NCI-H69 (cell line): ENCODE data around the gene EDN1.
A peak's percentile ranks its signal among the peaks of the same experiment; 100 is the strongest.
"Not testable (repeated sequence)": the region's sequence is repeated elsewhere in the genome, so short reads cannot be mapped to it uniquely, and the experiment has no call there.

Source experiments
- DNase-seq: peaks from one replicate; lab custom pipeline; 2025; lab: John Stamatoyannopoulos, UW

EDN1 gene

DNA sequence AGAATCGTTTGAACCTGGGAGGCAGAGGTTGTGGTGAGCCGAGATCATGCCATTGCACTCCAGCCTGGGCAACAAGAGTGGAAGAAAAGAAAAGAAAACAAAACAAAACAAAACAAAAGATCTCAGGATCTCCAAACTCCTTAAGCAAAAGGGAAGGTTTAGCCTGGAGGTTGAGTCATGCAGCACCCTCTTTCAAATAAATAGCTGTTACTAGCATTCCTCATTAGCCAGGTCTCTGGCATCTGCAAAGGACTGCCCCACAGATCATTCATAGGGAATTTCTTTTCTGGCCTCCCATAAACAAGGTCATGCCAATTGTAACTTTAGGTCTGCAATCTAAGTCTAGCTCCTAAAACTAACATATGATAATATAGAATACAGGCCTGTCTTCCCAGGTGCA lies 37.2 kb downstream of the EDN1 start:
- DNase-seq, result no peak

DNA sequence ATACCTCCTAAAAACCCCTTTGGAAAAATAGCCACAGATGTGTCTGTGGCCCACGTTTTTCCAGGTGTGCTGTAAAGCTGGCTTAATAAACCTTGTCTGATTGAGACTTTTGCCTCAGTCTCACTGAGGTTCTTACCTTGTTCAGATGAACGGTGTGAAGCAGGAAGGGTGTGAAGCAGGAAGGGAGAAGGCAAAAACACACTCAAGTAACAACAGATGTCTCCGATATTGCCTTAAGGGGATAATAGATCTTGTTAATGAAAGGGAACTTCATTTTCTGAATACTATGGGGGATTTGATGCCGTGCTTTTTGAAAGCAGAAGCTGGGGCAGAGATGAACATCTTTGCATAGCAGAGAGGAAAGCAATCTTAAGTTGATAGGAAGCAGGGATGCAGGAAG lies 37.8 kb downstream of the EDN1 start:
- DNase-seq, result no peak

DNA sequence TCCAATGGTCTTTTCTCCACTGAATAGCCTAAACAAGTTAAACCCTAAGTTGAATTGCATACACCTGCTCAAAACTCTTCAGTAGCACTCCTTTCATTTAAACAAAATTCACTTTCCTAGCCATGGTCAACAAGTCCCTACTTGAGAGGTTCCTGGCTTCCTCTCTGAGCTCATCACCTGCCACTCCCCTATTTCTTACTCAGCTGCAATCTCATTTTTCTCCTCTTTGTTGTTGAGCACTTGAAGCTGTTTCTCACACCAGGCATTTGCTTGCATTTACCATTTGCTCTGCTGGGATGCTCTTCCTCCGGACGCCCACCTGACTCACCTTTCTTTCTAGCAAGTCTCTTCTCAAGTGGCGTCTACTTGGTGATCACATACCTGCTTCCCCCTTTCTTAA lies 38.5 kb downstream of the EDN1 start:
- no peak for DNase-seq

DNA sequence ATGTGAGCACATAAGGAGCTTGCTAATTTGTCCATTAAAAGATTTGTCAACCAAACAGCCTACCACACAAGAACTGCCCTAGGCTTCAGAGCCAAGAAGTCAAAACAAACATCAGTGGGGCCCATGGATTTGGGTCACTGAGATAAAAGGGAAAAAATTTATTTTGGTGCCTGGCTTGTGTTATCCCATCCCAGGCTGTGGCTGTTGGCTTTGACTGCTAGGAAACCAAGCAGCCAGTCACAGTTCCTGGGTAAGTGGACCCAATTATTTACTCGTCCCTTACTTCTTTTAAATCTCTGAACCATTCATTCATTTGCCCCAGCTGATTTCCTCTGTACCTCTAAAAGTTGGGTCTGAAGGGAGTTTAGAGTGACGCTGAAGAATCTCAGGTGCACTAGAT lies 41.3 kb downstream of the EDN1 start:
- DNase-seq, result no peak

DNA sequence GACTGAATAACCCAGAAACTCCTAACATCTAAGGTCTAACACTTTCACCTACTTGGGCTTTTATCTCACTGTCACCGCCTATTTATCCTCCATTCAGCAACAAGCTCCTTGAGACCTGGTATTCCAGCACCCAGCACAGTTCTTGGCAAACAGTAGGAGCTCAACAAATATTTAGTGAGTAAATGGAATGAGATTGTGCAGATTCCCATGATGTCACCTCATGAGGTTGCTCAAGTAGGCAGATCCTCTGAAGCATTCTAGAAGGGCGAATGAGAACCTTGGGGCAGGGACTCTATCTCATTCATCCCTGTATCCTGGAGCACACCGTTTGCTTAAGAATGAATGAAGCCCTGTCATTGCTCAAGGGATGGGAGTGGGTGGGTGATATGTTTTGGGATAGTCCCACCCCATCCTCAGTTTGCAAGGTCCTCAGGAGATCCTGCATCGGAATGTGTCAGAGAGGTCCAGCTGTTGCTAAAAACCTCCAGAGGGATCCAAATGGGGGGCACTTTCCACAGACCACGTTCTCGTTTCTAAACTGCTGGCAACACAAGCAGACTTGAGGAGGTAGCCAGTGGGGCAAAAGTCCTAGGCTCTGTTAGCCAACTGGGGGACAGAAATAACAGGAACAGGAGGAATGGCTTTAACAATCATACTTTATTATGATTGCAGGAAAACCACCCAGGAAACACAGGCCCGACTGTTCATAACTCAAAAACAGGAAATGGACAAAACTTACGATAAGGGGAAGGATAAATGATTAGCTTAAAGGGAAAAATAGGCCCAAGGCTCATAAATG lies 42.0 kb downstream of the EDN1 start:
- DNase-seq, result no peak

DNA sequence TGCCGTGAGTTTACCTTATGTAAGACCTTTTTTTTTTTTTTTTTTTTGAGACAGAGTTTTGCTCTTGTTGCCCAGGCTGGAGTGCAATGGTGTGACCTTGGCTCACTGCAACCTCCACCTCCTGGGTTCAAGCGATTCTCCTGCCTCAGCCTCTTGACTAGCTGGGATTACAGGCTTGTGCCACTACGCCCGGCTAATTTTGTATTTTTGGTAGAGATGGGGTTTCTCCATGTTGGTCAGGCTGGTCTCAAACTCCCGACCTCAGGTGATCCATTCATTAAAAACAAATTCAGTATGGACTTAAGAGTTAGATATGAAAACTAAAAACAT lies 42.6 kb downstream of the EDN1 start:
- not testable (repeated sequence) for DNase-seq

DNA sequence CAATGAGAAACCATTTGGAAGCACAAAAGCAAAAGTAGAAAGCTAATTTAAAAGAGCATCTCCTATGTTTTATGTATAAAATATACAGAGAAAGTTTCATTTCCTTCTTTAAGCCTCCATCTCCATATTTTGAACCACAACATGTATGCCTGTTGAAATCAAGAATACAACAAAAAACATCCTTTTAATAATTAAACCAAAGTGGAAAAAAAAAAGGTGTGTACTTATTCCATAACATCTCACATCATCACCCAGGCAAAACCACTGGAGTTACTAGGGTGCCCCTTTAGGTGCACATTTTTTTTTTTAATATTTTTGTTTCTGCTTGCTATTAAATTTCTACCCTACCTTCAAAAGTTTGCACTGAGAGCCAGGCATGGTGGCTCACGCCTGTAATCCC lies 43.0 kb downstream of the EDN1 start:
- DNase-seq, result no peak

DNA sequence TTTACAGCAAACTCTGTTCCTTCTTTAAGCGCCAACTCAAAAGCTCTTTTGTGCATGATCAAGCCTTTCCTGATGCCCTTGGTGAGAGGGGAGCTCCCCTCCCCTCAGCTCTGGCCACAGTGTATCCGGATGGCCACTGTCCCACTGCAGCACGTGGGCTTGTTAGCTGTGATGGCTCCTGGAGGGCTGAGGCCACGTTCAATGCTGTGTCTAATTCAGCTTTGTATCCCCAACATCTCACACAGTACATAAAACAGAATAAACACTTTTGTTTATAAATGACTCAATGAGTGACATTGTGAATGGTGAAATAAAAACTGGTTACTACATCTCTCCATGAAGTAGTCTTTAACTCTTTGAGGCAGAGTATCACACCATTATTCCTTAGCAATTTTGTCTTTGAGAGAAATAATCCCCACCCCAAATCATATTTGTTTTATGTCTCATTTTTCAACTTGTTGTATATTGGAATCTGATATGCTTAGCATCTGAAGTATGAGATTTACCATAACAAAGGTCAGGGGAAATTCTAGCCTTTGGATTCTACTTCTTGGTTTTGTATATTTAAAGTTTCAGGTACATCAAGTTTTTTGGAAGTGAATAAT lies 44.5 kb downstream of the EDN1 start:
- DNase-seq, result no peak

DNA sequence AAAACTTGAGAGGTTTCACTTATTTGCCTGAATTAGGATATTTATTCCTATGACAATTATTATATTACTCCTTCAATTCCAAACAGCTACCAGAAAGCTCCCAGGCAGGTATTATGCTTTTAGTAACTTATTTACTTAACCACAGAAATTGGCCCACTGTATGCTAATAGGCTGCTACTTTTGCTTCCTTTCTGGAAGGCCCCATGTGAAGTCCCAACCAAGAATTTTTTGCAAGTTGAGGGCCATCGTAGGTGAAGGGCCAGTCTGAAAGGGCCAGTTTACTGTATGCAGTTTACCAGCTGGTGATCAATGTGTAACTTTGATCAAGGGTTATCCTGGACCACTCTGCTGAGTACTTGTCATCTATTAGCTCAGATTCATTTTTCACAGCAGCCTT lies 45.0 kb downstream of the EDN1 start:
- no peak for DNase-seq

DNA sequence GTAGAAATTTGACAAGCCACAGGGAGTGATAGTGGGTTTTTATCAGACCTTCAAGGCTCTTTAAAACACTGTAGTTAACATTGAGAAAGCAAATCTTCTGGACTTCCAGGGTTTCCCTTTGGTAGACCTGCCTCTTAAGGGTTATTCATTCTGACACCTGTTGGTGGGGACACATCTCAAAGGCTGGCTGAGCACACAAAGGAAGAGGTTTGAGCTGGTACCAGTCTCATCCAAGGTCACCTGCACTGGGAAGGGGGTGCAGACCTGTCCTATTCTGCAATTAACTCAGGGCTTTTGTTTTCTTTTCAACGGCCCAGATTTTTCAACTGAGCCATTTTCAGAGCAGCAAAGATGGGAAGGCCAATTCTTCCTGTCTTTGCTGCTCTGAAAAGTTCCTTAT lies 45.6 kb downstream of the EDN1 start:
- DNase-seq, result no peak

DNA sequence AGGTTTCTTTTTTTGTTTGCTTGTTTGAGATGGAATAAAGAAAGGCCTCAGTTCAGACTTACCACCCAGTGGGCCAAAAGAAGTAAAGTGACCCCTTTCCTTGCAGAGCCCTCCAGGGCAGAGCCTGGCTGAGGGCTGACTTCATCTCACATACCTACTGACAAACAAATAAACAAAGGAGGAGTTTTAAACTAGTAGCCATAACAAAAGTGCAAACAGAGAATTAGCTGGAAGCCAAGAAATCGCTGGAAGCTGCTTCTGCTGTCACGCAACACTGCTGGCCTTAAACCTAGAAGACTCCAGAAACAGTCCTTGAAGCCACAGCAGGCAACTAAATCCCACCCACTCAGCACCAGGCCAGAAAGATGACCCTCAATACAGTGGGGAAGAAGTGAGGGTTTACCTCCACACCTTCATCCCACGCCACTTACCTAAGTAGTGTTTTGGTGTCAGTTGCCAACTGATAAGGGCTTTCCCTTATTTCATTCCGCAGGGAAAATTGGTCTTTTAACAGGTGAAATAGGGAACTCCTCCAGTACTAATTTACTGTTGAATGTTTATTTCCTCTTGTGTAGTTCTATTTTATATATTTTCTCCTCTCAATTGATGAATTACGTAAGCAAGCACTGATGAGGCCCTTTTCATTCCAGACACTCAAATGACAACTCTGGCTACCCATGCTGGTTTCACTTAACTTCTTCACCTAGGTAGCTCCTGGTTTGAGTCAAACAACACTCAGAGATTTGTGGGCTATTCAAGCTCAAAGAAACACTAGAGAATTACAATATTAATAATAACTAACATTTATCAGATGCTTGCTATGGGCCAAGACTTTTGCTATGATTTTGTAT lies 46.2 kb downstream of the EDN1 start:
- no peak for DNase-seq

DNA sequence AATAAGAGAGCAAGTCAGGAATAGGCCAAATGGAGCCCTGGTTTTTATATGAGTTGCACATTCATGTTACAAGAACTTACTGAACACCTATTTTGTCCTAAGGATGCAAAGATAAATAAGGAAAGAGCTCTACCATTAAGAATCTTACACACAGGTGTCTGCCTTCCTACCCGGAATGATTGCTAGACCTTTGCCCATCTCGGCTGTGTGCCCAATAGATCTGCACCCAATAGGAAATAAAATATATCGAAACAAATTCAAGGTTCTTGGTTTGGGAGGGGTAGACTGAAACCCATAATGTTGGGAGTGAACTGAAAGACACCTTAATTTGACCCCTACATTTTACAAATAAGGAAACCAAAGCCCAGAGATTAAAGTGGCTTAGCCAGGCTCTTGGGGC lies 48.9 kb downstream of the EDN1 start:
- no peak for DNase-seq

DNA sequence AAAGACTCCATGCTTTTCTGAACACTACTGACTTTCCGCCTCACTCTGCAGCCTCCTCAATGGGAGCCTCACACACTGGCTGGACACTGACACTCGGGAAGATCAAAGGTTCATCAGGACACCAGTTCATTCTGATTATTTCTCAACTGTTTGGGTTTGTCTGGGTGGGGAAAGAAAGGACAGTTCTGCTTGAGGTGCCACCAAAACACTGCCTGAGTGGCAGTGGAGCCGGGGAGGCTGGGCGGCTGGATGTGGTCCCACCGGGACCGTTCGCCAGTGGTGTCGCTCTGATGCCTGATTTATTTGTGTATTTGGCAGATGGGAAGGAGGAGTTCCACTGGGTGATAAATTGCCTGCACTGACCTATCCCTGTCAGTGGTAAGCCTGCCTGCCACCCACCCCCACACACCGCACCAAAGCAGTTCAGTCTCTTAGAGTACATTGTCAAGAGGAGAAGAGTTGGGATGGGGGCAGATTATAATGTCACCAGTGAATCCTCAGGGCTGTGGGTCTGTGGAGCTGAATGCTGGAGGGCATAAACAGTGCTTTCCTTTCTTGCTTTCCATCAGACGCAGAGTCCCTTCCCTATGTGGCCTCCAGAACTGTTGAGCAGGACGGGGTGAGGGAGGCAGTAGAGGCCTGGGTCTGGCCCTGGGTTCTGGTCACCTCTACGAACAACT lies 49.8 kb downstream of the EDN1 start:
- peak; percentile 9 for DNase-seq

DNA sequence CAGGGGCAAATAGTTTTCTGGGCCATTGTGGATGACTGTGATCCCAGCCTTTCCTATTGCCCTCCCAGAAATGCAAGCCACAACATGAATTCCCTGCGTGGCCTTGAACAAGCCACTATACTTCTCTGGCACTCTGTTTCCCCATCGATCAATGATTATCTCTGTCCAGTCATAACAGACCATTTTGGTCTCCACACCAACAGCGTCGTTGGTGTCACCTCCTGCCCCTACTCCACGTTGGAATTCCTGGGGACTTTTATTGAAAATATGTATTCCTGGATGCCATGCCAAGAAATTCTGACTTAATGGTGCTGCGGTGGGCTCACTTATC lies 50.3 kb downstream of the EDN1 start:
- DNase-seq, result no peak

DNA sequence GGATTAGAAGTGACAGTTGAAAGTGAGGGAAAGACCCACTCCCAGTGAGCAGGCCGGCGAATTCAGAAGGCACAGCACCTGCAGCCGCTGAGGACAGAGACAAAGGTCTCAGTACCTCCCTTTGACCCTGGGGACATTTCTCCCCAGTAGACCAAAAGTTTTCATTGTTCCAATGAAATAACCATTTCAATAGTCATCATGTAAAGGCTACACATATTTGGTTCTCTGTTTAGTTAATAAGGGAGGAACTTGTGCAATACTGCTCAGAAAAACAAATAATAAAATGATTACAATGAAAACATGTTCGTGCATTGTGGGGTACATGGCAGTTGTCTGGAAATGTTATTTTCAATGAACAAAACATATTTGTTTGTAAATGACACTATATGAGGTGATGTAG lies 52.5 kb downstream of the EDN1 start:
- no peak for DNase-seq

DNA sequence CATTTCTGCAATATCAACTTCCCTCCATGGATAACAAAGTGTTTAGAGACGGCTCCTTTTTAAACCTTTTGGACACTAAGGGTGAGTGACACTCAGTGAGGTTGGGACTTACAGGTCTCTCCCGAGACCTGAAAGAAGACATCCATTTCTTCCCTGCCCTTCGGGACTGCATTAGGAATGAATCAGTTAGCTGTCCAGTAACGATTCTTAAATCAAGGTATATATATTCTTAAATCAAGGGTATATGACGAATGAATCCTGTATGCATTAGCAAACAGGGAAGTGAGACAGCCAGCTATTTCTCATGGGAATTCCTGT lies 52.9 kb downstream of the EDN1 start:
- DNase-seq, result no peak

DNA sequence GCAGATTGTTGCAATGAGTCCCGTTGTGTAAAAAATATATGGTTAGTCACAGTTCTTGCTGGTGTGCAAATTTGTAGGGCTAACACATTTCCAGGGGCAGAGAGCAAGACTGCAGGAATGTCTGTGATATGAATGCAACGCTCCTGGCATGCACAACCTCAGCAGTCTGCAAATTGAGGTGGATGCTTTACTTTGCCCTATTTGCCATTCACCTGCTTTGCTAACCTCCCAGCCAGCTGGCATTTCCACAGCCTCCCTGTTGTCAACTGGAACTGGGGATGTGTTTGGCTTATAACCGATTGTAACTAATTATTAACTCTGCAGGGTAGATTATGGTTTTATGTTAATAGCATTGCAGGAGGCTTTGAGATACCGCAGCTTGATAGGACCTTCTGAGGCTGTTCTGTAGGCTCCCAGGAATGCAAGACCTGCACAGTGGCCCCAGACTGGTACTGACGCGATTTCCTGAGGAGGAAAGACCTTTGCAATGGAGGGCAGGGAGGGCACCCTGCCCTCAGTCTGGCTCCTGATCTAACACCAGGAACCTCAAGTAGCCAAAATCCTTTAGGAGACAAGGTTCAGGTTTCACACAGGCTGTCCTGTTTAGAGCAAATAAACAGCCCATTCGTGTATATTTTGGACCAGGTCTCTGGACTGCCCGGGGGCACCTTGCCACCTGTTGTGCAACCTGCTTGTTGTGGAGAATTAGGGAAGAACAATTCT lies 53.4 kb downstream of the EDN1 start:
- peak; percentile 22 for DNase-seq

DNA sequence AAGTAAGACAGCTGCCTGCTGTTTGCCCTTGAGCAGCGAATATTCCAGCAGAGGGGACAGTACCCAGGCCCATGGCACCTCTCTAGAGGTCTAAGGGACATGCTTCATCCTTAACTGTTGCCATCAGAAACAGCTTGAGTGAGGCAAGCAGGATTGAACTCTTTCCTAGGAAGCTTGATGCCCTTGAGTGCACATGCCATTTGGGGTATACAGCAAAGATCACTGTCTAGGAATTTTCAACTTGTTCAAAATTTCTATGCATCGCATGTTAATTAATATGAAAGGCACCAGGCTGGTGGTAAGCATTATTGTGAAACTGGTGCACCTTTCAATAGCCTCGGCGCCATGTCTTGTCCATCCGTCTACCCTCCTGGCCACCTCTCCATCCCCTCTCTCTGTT lies 54.1 kb downstream of the EDN1 start:
- no peak for DNase-seq

DNA sequence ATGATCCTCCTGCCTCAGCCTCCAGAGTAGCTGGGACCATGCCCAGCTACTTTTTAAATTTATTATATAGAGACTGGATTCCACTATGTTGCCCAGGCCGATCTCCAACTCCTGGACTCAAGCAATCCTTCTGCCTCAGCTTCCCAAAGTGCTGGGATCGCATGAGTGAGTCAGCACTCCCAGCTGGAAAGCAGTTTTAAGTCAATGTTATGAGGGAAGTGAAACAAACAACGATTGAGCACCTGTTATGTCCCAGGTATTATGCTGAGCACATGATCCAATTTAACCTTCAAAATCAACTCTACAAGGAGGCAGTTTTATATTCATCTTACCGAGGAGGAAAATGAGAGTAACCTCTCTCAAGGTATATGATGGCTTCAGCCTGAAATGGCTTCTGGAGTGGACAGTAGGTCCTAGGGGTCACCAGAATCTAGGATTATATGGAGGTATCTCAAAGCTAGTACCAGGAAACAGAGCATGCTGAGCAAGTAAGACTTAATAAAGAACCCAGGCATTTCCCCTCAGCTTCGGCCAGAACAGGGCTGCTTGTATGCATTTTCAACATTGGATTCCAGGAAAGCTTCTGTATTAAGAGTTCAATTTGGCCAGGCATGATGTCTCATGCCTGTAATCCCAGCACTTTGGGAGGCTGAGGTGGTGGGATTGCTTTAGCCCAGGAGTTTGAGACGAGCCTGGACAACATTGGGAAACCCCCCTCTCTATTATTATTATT lies 55.0 kb downstream of the EDN1 start:
- DNase-seq, result no peak

DNA sequence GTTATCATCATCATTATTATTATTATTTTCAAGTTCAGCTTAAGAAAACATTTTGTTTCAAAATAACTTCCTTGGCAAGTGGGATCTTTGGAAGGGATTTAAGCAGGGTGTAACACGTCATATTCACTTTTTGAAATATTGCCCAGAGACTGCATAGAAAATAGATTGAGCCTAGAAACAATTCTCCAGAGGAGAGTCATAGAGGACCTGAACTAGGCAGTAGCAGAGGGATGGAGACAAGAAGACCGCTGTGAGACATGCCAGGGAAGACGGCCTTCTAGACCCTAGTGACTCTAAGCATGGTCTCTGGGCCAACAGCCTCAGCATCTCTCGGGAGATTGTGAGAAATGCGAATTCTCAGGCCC lies 55.5 kb downstream of the EDN1 start:
- DNase-seq, result no peak
